Measurements from ENCODE around the gene GLT6D1. TPM values are rescaled to one million over a fixed set of nuclear protein-coding genes. Genes with fewer than 3 reads are reported as not detected.

Gene GLT6D1
- total and polyA plus RNA-seq, 2 donors (not counting 1 experiment from before 2014, with no cell fraction given) = not detected

- H3K9me3 ChIP-seq (ENCODE audit: control extremely low read depth in 1 of 3, control insufficient read depth in 2 of 3, insufficient read depth in 1 of 3, low read length in 2 of 3) = no peaks in the 10 kb centered on the region
- H3K27ac ChIP-seq (ENCODE audit: low read length in 2 of 2) = no peak overlapping the region
- ATAC-seq (ENCODE audit: low read depth) = no peak
- H3K4me3 ChIP-seq (ENCODE audit: control extremely low read depth in 1 of 5, extremely low read depth in 1 of 5, insufficient read depth in 1 of 5, low read depth in 2 of 5, low read length in 4 of 5) = no peak overlapping the region
- TF ChIP-seq CTCF (IDR thresholded peaks at IDR 0.05) (no peak), EZH2 (IDR thresholded peaks at IDR 0.05; ENCODE audit: borderline replicate concordance, insufficient read depth, low read depth, low read length, poor library complexity, severe bottlenecking) (no peak)
- WGBS (ENCODE audit: insufficient coverage) = 87% methylated on average over 20 of the region's 20 CpGs
- no peaks in the 10 kb centered on the region for H3K4me1 ChIP-seq (ENCODE audit: control insufficient read depth in 2 of 2, insufficient read depth in 2 of 2, low read length in 2 of 2)
- Mint-ChIP-seq H3K27ac (no peak overlapping the region), H3K4me3 (no peak overlapping the region), H3K27me3 (peaks cover 14% of the 10 kb centered on the region), H3K9me3 (ENCODE audit: insufficient read depth) (no peaks in the 10 kb centered on the region), H3K4me1 (no peaks in the 10 kb centered on the region)
- H3K9ac ChIP-seq (ENCODE audit: low read length) = no peak overlapping the region
- no peak overlapping the region for H2AFZ ChIP-seq (ENCODE audit: insufficient read depth, low read depth, low read length, poor library complexity, severe bottlenecking)
- POLR2A ChIA-PET = no interaction called here
- no peak overlapping the region for H3K4me2 ChIP-seq (replicated peaks; ENCODE audit: low read depth, low read length, poor library complexity, severe bottlenecking)
- no peaks in the 10 kb centered on the region for H3K79me2 ChIP-seq (ENCODE audit: control insufficient read depth, insufficient read depth, low read length)
- CTCF ChIA-PET = interaction anchor here (1.1 kb wide), 1 partner anchor 11 kb away, joined by 3 read pairs; no protein-coding TSS in a partner anchor
- no peaks in the 10 kb centered on the region for H4K20me1 ChIP-seq (ENCODE audit: control insufficient read depth, insufficient read depth, low read length, poor library complexity, severe bottlenecking)
- no peaks in the 10 kb centered on the region for H3K36me3 ChIP-seq (replicated peaks in 1 of 2; ENCODE audit: control extremely low read depth in 1 of 2, control insufficient read depth in 1 of 2, extremely low read depth in 1 of 2, insufficient read depth in 2 of 2, low read length in 1 of 2)
- DNase-seq = no peak
- intact Hi-C loops (cut with micrococcal nuclease) = no loop called here
- H3K27me3 ChIP-seq (replicated peaks in 1 of 4; ENCODE audit: control extremely low read depth in 1 of 4, control insufficient read depth in 3 of 4, insufficient read depth in 4 of 4, low read length in 3 of 4) = no peaks in the 10 kb centered on the region
Measured at GRCh38 chr9:135588886-135589595, 50.3 kb downstream of the GLT6D1 start.

- no peaks in the 10 kb centered on the region for H3K4me1 ChIP-seq (ENCODE audit: control insufficient read depth in 2 of 2, insufficient read depth in 2 of 2, low read length in 2 of 2)
- TF ChIP-seq CTCF (IDR thresholded peaks at IDR 0.05) (no peak), EZH2 (IDR thresholded peaks at IDR 0.05; ENCODE audit: borderline replicate concordance, insufficient read depth, low read depth, low read length, poor library complexity, severe bottlenecking) (no peak)
- H2AFZ ChIP-seq (ENCODE audit: insufficient read depth, low read depth, low read length, poor library complexity, severe bottlenecking) = no peak overlapping the region
- no peak overlapping the region for H3K4me3 Mint-ChIP-seq
- no peak overlapping the region for H3K4me2 ChIP-seq (replicated peaks; ENCODE audit: low read depth, low read length, poor library complexity, severe bottlenecking)
- ChIA-PET CTCF (no interaction called here), POLR2A (no interaction called here)
- H3K27me3 ChIP-seq (replicated peaks in 1 of 4; ENCODE audit: control extremely low read depth in 1 of 4, control insufficient read depth in 3 of 4, insufficient read depth in 4 of 4, low read length in 3 of 4) = no peaks in the 10 kb centered on the region
- no peaks in the 10 kb centered on the region for H3K9me3 Mint-ChIP-seq (ENCODE audit: insufficient read depth)
- H3K9me3 ChIP-seq (ENCODE audit: control extremely low read depth in 1 of 3, control insufficient read depth in 2 of 3, insufficient read depth in 1 of 3, low read length in 2 of 3) = no peaks in the 10 kb centered on the region
- no peak overlapping the region for H3K27ac Mint-ChIP-seq
- no peak overlapping the region for H3K9ac ChIP-seq (ENCODE audit: low read length)
- H3K36me3 ChIP-seq (replicated peaks in 1 of 2; ENCODE audit: control extremely low read depth in 1 of 2, control insufficient read depth in 1 of 2, extremely low read depth in 1 of 2, insufficient read depth in 2 of 2, low read length in 1 of 2) = no peaks in the 10 kb centered on the region
- no peak for DNase-seq
- 88% methylated on average over 9 of the region's 9 CpGs for WGBS (ENCODE audit: insufficient coverage)
- H3K27me3 Mint-ChIP-seq = peaks cover 14% of the 10 kb centered on the region
- no peak for ATAC-seq (ENCODE audit: low read depth)
- H3K79me2 ChIP-seq (ENCODE audit: control insufficient read depth, insufficient read depth, low read length) = no peaks in the 10 kb centered on the region
- intact Hi-C loops (cut with micrococcal nuclease) = no loop called here
- H3K4me1 Mint-ChIP-seq = no peaks in the 10 kb centered on the region
- no peak overlapping the region for H3K4me3 ChIP-seq (ENCODE audit: control extremely low read depth in 1 of 5, extremely low read depth in 1 of 5, insufficient read depth in 1 of 5, low read depth in 2 of 5, low read length in 4 of 5)
- no peak overlapping the region for H3K27ac ChIP-seq (ENCODE audit: low read length in 2 of 2)
- no peaks in the 10 kb centered on the region for H4K20me1 ChIP-seq (ENCODE audit: control insufficient read depth, insufficient read depth, low read length, poor library complexity, severe bottlenecking)
Measured at GRCh38 chr9:135588371-135588770, 51.0 kb downstream of the GLT6D1 start.
